CD4-positive, alpha-beta T cell treated with Interleukin-4 for 4 hours (primary cell): Measurements from ENCODE around the gene CLDN6.
A peak's percentile ranks its signal among the peaks of the same experiment; 100 is the strongest.

Source experiments
- DNase-seq: peaks from one replicate; pipeline ENCODE4 v3.0.0-alpha.2; 2020

Gene CLDN6

GRCh38 chr16:2985462-2985861 is 32.5 kb downstream of the CLDN6 start:
- DNase-seq, result no peak

GRCh38 chr16:2983706-2984136 is 34.3 kb downstream of the CLDN6 start:
- peak; percentile 62 for DNase-seq

- no peak for DNase-seq
Measured at GRCh38 chr16:2982402-2982801, 35.6 kb downstream of the CLDN6 start.

- DNase-seq, result no peak
Measured at GRCh38 chr16:2981899-2982250, 36.1 kb downstream of the CLDN6 start.

- no peak for DNase-seq
Measured at GRCh38 chr16:2981177-2981898, 36.6 kb downstream of the CLDN6 start.

GRCh38 chr16:2980227-2981176 is 37.5 kb downstream of the CLDN6 start, which contains the start of gene PKMYT1:
TSS of gene PKMYT1 (minus strand) at chr16:2980446. CDS start at chr16:2979657, 789 bp downstream.
- DNase-seq, result peak; percentile 88

GRCh38 chr16:2979669-2980226 is 38.2 kb downstream of the CLDN6 start:
- no peak for DNase-seq

GRCh38 chr16:2977440-2977839 is 40.5 kb downstream of the CLDN6 start:
- DNase-seq, result no peak

GRCh38 chr16:2976673-2977072 is 41.3 kb downstream of the CLDN6 start:
- no peak for DNase-seq

GRCh38 chr16:2976201-2976600 is 41.8 kb downstream of the CLDN6 start:
- no peak for DNase-seq

GRCh38 chr16:2975161-2975795 is 42.7 kb downstream of the CLDN6 start:
- DNase-seq, result no peak

GRCh38 chr16:2974319-2975056 is 43.5 kb downstream of the CLDN6 start:
- DNase-seq, result no peak

- no peak for DNase-seq
Measured at GRCh38 chr16:2973605-2974318, 44.2 kb downstream of the CLDN6 start.

GRCh38 chr16:2973093-2973492 is 44.9 kb downstream of the CLDN6 start:
- DNase-seq, result no peak

- no peak for DNase-seq
Measured at GRCh38 chr16:2971985-2972784, 45.8 kb downstream of the CLDN6 start.

- DNase-seq, result no peak
Measured at GRCh38 chr16:2971134-2971984, 46.6 kb downstream of the CLDN6 start.

GRCh38 chr16:2970563-2970962 is 47.4 kb downstream of the CLDN6 start:
- no peak for DNase-seq

GRCh38 chr16:2969545-2970521 is 48.1 kb downstream of the CLDN6 start:
- peak; percentile 53 for DNase-seq
